OCI-LY1 (cell line): ENCODE data around the gene CA7.

Experiments used
- CTCF ChIP-seq: fragments of 200-600 bp; sonication (generic), shearing (Covaris generic); IDR thresholded peaks from 2 replicates; pipeline ENCODE4 v1.5.1; 2017; ENCODE audit warnings: mild to moderate bottlenecking, antibody characterized with exemption, low read length, moderate library complexity, mixed read lengths
- EZH2 ChIP-seq: fragments of 200-600 bp; sonication (generic), shearing (Covaris generic); IDR thresholded peaks from 2 replicates; pipeline ENCODE4 v1.8.0; 2017; ENCODE audit warnings: borderline replicate concordance, mixed run types, mild to moderate bottlenecking, antibody characterized with exemption, low read length, moderate library complexity, mixed read lengths

DNA sequence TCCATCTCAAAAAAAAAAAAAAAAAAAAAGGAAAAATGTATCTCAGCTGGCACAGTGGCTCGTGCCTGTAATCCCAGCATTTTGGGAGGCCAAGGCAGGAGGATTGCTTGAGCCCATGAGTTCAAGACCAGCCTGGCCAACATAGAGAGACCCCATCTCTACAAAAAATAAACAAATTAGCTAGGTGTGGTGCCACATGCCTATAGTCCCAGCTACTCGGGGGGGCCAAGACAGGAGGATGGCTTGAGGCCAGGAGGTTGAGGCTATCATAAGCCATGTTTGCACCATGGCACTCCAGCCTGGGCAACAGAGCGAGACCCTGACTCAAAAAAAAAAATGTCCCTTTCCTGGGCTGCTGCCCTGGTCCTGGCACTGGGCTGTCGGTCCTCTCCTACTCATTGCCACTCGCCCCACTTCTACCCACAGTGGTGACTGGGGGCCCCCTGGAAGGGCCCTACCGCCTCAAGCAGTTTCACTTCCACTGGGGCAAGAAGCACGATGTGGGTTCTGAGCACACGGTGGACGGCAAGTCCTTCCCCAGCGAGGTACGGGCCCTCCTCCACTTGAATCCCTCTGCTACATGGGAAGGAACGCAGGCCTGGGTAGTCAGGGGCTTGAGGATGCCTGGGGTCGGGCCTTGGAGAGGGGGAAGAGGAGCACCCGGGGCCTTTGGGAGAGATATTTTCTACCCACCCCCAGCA, 6.1 kb downstream of the CA7 start:
- TF ChIP-seq CTCF (no peak), EZH2 (no peak)
